ENCODE measurements around the gene GSTM4.

Gene GSTM4

GRCh38 chr1:109655615-109656519 lies at the start of gene GSTM4:
Gene GSTM4, plus strand, starts transcription at chr1:109656099. Its CDS starts 291 bp downstream, at chr1:109656390.
- DNase-seq, result peak; percentile 60

GRCh38 chr1:109609881-109610280 lies 46.0 kb upstream of the GSTM4 start:
- DNase-seq, result no peak

GRCh38 chr1:109610609-109611307 lies 45.1 kb upstream of the GSTM4 start:
- no peak for DNase-seq

- DNase-seq, result no peak
These were observed 44.5 kb upstream of the GSTM4 start for GRCh38 chr1:109611308-109611990.

GRCh38 chr1:109613361-109614147 lies 42.3 kb upstream of the GSTM4 start:
- DNase-seq, result no peak

- peak; percentile 62 for DNase-seq
These were observed 40.0 kb upstream of the GSTM4 start for GRCh38 chr1:109615879-109616278.

GRCh38 chr1:109616391-109616790 lies 39.5 kb upstream of the GSTM4 start:
- no peak for DNase-seq

GRCh38 chr1:109617291-109617801 lies 38.6 kb upstream of the GSTM4 start:
- peak; percentile 35 for DNase-seq

- no peak for DNase-seq
These were observed 37.0 kb upstream of the GSTM4 start for GRCh38 chr1:109618661-109619575.

- peak; percentile 88 for DNase-seq
These were observed 36.1 kb upstream of the GSTM4 start, which contains the start of the genes AMPD2 and GNAT2 for GRCh38 chr1:109619576-109620400. Gene AMPD2, plus strand, starts transcription at chr1:109619837. Its CDS starts 1,339 bp downstream, at chr1:109621176. Gene GNAT2, minus strand, starts transcription at chr1:109619616. Its CDS starts 6,746 bp downstream, at chr1:109612870.

GRCh38 chr1:109620401-109620791 lies 35.5 kb upstream of the GSTM4 start:
- DNase-seq, result no peak

- peak; percentile 97 for DNase-seq
These were observed 35.0 kb upstream of the GSTM4 start for GRCh38 chr1:109620841-109621286.

- DNase-seq, result no peak
These were observed 34.3 kb upstream of the GSTM4 start for GRCh38 chr1:109621379-109622136.

- no peak for DNase-seq
These were observed 33.6 kb upstream of the GSTM4 start for GRCh38 chr1:109622137-109622892.

- DNase-seq, result no peak
These were observed 33.0 kb upstream of the GSTM4 start for GRCh38 chr1:109622895-109623294.

- no peak for DNase-seq
These were observed 32.2 kb upstream of the GSTM4 start for GRCh38 chr1:109623601-109624161.

GRCh38 chr1:109624201-109625010 lies 31.5 kb upstream of the GSTM4 start:
- DNase-seq, result no peak

Data from CD4-positive, alpha-beta T cell treated with Interleukin-21 for 1 hour (primary cell).